Measurements from ENCODE around the gene SSNA1. TPM values are rescaled to one million over a fixed set of nuclear protein-coding genes. Genes with fewer than 3 reads are reported as not detected.
A peak's percentile ranks its signal among the peaks of the same experiment; 100 is the strongest.

Gene SSNA1
- total and polyA plus RNA-seq, 8 donors: 28.1 to 154 (median 122) TPM

DNA sequence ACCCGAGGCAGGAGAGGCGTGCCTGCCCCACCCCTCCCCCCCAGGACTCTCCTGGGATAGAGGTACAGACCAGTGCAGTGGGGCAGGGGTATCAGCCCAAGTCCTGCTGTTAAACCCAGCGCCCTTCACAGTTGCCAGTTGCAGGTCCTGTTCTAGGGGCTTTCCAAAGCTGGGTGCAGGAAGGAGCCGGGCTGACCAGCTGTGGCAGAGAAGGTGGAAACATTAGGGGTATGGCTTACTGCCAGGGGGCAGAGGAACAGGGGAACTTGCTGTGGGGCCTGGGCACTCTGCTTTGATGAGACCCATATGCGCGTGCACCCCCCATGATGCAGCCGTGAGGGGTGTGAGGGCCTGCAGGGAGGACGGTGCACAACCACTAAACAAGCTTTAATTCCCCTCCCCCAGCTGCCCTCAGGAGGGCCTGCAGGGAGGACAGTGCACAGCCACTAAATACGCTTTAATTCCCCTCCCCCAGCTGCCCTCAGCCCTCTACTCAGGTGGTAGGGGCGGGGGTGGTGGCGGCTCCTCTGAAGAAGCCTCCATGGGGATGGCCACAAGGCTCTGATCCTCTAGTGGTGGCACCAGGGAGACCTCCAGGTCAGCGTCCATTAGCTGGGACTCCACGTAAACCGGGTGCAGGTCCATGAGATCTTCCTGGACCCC, 17.9 kb upstream of the SSNA1 start:
- Histone ChIP-seq H3K4me3 (no peak overlapping the region), H3K36me3 (no peaks in the 10 kb centered on the region), H3K27ac (peak overlapping the region in 1 of 5 donors; percentile 1), H3K4me1 (peaks cover 53 to 91% (median 70%) of the 10 kb centered on the region in 4 donors), H3K27me3 (peaks cover 13 to 91% (median 74%) of the 10 kb centered on the region in 3 donors), H3K9me3 (no peaks in the 10 kb centered on the region)
- intact Hi-C loops (cut with DNase I; ENCODE audit: low total_unique reads): no loop called here
- DNase-seq: no peak
- no peak for TF ChIP-seq EP300 (IDR thresholded peaks at IDR 0.05)
- no peak for TF ChIP-seq CTCF (IDR thresholded peaks at IDR 0.05)
- TF ChIP-seq POLR2AphosphoS5 (IDR thresholded peaks at IDR 0.05): no peak
- WGBS, 5 donors: 47 to 69% (median 58%) methylated on average over 3 to 14 of the region's 14 CpGs

- intact Hi-C loops (cut with DNase I; ENCODE audit: low total_unique reads): no loop called here
- Histone ChIP-seq H3K4me1 (peaks cover 53 to 94% (median 74%) of the 10 kb centered on the region in 4 donors), H3K27me3 (peaks cover 11 to 84% (median 67%) of the 10 kb centered on the region in 3 donors)
These were observed 17.2 kb upstream of the SSNA1 start for GRCh38 chr9:137171149-137171900.

DNA sequence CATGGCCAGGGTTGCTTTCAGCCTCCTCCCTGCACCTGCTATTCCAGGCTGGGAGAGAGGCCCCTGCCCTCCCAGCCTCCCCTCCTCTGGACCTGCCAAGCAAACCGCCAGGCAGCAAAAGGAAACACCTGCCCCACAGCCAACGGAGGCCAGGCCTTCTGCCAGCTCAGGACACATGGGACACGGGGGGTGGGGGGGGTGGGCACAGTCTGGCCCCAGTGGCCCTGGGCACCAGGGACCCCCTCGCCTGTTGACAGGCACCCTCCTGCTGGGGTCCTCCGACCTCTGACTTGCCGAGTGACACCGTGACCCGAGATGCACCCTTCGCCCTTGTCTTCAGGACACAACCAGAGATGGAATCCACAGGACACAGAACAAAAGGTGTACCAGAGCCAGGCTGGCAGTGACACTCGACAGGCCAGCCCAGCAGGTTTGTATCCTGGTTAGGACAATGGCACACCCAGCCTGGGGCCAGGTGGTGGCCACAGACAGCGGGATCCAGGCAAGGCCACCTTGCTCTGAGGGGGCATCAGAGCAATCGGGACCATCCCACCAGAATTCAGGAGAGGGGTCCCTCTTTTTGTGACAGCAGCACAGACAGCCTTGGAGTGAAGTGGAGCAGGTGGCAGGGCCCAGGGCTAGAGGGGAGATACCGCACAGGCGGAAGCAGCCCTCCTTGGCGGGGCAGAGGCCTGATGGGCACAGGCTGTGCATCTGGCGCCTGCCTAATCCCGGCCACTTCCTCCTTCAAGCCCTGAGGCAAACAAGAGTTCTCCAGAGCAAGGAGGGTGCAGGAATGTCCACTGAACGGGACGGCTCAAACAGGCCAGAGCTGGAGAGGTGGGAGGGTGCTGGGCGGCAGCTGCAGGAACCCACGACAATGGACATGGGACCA, 15.3 kb upstream of the SSNA1 start:
- Histone ChIP-seq H3K36me3 (peaks cover 3 to 16% (median 7%) of the 10 kb centered on the region in 4 donors), H3K9me3 (no peaks in the 10 kb centered on the region), H3K27ac (peak overlapping the region in 4 of 5 donors; percentile 4 to 35 (median 20)), H3K4me1 (peaks cover 40 to 78% (median 63%) of the 10 kb centered on the region in 4 donors), H3K27me3 (peaks cover 0 to 65% (median 48%) of the 10 kb centered on the region in 3 donors), H3K4me3 (no peak overlapping the region)
- 28 to 55% (median 36%) methylated on average over 18 to 21 of the region's 21 CpGs for WGBS, 5 donors
- DNase-seq: peak in 1 of 2 donors; percentile 74
- no peak for TF ChIP-seq EP300 (IDR thresholded peaks at IDR 0.05)
- no peak for TF ChIP-seq POLR2AphosphoS5 (IDR thresholded peaks at IDR 0.05)
- no peak for TF ChIP-seq POLR2A (IDR thresholded peaks at IDR 0.05)
- no peak for TF ChIP-seq CTCF (IDR thresholded peaks at IDR 0.05)
- intact Hi-C loops (cut with DNase I; ENCODE audit: low total_unique reads): no loop called here

More at GRCh38 chr9:137171149-137171900, 17.2 kb upstream of the SSNA1 start:
- no peak for TF ChIP-seq CTCF (IDR thresholded peaks at IDR 0.05)
- TF ChIP-seq EP300 (IDR thresholded peaks at IDR 0.05): no peak
- TF ChIP-seq POLR2AphosphoS5 (IDR thresholded peaks at IDR 0.05): no peak
- TF ChIP-seq POLR2A (IDR thresholded peaks at IDR 0.05): no peak
- no peak for DNase-seq
- no peaks in the 10 kb centered on the region for H3K9me3 ChIP-seq
- WGBS, 5 donors: 83 to 89% (median 87%) methylated on average over 16 to 22 of the region's 22 CpGs
- peak overlapping the region in 1 of 5 donors; percentile 1 for H3K27ac ChIP-seq
- no peaks in the 10 kb centered on the region for H3K36me3 ChIP-seq
- no peak overlapping the region for H3K4me3 ChIP-seq
